ENCODE data around the gene HSPA1L.

The HSPA1L gene

DNA sequence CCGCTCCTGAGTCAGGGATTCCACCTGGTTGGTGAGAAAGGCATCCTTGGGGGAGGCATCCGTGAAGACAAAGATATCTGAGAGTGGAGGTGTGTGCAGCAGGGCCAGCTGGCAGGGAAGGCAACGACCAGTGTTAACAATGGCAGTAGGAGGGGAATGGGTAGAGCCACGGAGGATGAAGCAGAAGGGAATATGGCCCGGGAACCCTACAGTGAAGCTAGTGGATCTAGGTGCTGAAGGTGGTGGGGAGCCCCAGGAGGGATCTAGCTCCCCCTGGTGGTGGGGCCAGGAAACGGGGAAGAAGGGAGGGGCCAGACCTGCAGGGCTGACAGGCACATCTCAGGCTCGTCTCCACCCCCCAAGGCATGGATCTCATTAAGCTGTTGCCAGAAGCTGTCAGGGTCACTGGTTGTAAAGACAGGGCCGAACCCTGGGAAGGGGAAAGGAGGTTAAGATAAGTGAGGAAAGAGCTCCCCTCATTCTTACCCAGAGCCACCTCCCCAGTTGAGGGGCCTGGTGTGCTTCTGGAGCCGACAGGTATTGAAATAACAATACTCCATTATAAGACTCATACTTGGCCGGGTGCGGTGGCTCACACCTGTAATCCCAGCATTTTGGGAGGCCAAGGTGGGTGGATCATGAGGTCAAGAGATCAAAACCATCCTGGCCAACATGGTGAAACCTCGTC lies 45.3 kb downstream of the HSPA1L start (continued):
- TF ChIP-seq, protein P1, sequence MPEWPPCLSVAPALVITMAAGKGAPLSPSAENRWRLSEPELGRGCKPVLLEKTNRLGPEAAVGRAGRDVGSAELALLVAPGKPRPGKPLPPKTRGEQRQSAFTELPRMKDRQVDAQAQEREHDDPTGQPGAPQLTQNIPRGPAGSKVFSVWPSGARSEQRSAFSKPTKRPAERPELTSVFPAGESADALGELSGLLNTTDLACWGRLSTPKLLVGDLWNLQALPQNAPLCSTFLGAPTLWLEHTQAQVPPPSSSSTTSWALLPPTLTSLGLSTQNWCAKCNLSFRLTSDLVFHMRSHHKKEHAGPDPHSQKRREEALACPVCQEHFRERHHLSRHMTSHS (tag by site-specific recombination; IDR thresholded peaks at IDR 0.05), result no peak
- TF ChIP-seq ZNF324 (tag by site-specific recombination; IDR thresholded peaks at IDR 0.05) (no peak; the same call in 1 of the 2 replicates), HOXC10 (CRISPR knock-in tag; IDR thresholded peaks at IDR 0.05) (no peak), SCRT2 (tag by site-specific recombination; IDR thresholded peaks at IDR 0.05) (peak; percentile 23; the same call in 1 of the 2 replicates), ZNF132 (tag by site-specific recombination; IDR thresholded peaks at IDR 0.05; ENCODE audit: borderline replicate concordance) (no peak), ZNF266 (tag by site-specific recombination; IDR thresholded peaks at IDR 0.05; ENCODE audit: low read depth) (no peak), ZNF513 (tag by site-specific recombination; IDR thresholded peaks at IDR 0.05) (no peak), ZSCAN16 (tag by site-specific recombination; IDR thresholded peaks at IDR 0.05) (no peak), ZNF660 (tag by site-specific recombination; IDR thresholded peaks at IDR 0.05) (no peak), KLF16 (tag by site-specific recombination; IDR thresholded peaks at IDR 0.05) (peak; percentile 60), PATZ1 (tag by site-specific recombination; IDR thresholded peaks at IDR 0.05) (peak; percentile 74), ZNF639 (tag by site-specific recombination; IDR thresholded peaks at IDR 0.05) (no peak), ZNF23 (tag by site-specific recombination; IDR thresholded peaks at IDR 0.05; ENCODE audit: borderline replicate concordance) (no peak), ZNF571 (tag by site-specific recombination; IDR thresholded peaks at IDR 0.05) (no peak), ZNF274 (IDR thresholded peaks at IDR 0.05; ENCODE audit: low read length) (no peak), ZNF274 (tag by site-specific recombination; IDR thresholded peaks at IDR 0.05; ENCODE audit: borderline replicate concordance) (no peak), ZBTB8A (tag by site-specific recombination; IDR thresholded peaks at IDR 0.05) (0 out of 2 replicates have a peak, but pooled peaks have one; percentile 36), ZNF792 (tag by site-specific recombination; IDR thresholded peaks at IDR 0.05) (no peak), ZNF223 (tag by site-specific recombination; IDR thresholded peaks at IDR 0.05) (no peak), ZNF26 (tag by site-specific recombination; IDR thresholded peaks at IDR 0.05) (no peak), ZNF341 (tag by site-specific recombination; IDR thresholded peaks at IDR 0.05; ENCODE audit: low read depth) (peak; percentile 76), WT1 (tag by site-specific recombination; IDR thresholded peaks at IDR 0.05) (no peak), ZNF677 (tag by site-specific recombination; IDR thresholded peaks at IDR 0.05) (no peak), ZNF707 (tag by site-specific recombination; IDR thresholded peaks at IDR 0.05) (no peak), ZNF529 (tag by site-specific recombination; IDR thresholded peaks at IDR 0.05; ENCODE audit: insufficient replicate concordance) (no peak), ZBTB26 (tag by site-specific recombination; optimal IDR thresholded peaks at IDR 0.05) (no peak), ZBTB7A (tag by site-specific recombination; IDR thresholded peaks at IDR 0.05; ENCODE audit: low read depth) (no peak)
- TF ChIP-seq, protein P2, sequence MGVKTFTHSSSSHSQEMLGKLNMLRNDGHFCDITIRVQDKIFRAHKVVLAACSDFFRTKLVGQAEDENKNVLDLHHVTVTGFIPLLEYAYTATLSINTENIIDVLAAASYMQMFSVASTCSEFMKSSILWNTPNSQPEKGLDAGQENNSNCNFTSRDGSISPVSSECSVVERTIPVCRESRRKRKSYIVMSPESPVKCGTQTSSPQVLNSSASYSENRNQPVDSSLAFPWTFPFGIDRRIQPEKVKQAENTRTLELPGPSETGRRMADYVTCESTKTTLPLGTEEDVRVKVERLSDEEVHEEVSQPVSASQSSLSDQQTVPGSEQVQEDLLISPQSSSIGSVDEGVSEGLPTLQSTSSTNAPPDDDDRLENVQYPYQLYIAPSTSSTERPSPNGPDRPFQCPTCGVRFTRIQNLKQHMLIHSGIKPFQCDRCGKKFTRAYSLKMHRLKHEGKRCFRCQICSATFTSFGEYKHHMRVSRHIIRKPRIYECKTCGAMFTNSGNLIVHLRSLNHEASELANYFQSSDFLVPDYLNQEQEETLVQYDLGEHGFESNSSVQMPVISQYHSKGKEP (tag by site-specific recombination; IDR thresholded peaks at IDR 0.05), result no peak
- TF ChIP-seq, protein P3, sequence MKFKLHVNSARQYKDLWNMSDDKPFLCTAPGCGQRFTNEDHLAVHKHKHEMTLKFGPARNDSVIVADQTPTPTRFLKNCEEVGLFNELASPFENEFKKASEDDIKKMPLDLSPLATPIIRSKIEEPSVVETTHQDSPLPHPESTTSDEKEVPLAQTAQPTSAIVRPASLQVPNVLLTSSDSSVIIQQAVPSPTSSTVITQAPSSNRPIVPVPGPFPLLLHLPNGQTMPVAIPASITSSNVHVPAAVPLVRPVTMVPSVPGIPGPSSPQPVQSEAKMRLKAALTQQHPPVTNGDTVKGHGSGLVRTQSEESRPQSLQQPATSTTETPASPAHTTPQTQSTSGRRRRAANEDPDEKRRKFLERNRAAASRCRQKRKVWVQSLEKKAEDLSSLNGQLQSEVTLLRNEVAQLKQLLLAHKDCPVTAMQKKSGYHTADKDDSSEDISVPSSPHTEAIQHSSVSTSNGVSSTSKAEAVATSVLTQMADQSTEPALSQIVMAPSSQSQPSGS (tag by site-specific recombination; IDR thresholded peaks at IDR 0.05; ENCODE audit: low read depth), result no peak

Measured in HEK293 (cell line).